ENCODE results near the gene S1PR3.

The S1PR3 gene

GRCh38 chr9:89008744-89009545, 17.7 kb downstream of the S1PR3 start:
- no peak for DNase-seq (ENCODE audit: low read depth, low spot score)
- POLR2A ChIA-PET: no interaction called here
- no peak overlapping the region for H3K4me3 ChIP-seq (ENCODE audit: low read depth, low read length)
- CTCF ChIA-PET: interaction anchor here (0.8 to 2.6 kb wide), 3 partner anchors 8 to 416 kb away, joined by 3 to 13 read pairs (median 7); no protein-coding TSS in a partner anchor
- no peak for TF ChIP-seq CTCF (IDR thresholded peaks at IDR 0.05; ENCODE audit: insufficient read depth, low read length, missing control alignments)

GRCh38 chr9:89009546-89009840, 18.2 kb downstream of the S1PR3 start:
- POLR2A ChIA-PET: no interaction called here
- no peak for TF ChIP-seq CTCF (IDR thresholded peaks at IDR 0.05; ENCODE audit: insufficient read depth, low read length, missing control alignments)
- CTCF ChIA-PET: interaction anchor here (1.4 to 2.6 kb wide), 3 partner anchors 9 to 416 kb away, joined by 4 to 13 read pairs (median 7); no protein-coding TSS in a partner anchor
- no peak for DNase-seq (ENCODE audit: low read depth, low spot score)
- no peak overlapping the region for H3K4me3 ChIP-seq (ENCODE audit: low read depth, low read length)

- TF ChIP-seq CTCF (IDR thresholded peaks at IDR 0.05; ENCODE audit: insufficient read depth, low read length, missing control alignments): no peak
- DNase-seq (ENCODE audit: low read depth, low spot score): no peak
- no peak overlapping the region for H3K4me3 ChIP-seq (ENCODE audit: low read depth, low read length)
- POLR2A ChIA-PET: no interaction called here
- CTCF ChIA-PET: interaction anchor here (1.4 to 2.4 kb wide), 3 partner anchors 9 to 269 kb away, joined by 4 to 13 read pairs (median 6); no protein-coding TSS in a partner anchor
Measured at GRCh38 chr9:89010056-89010455, 18.8 kb downstream of the S1PR3 start.

- H3K4me3 ChIP-seq (ENCODE audit: low read depth, low read length): no peak overlapping the region
- ChIA-PET POLR2A (no interaction called here), CTCF (interaction anchor here (0.7 to 2.4 kb wide), 4 partner anchors 10 to 268 kb away, joined by 3 to 13 read pairs (median 5); no protein-coding TSS in a partner anchor)
- no peak for TF ChIP-seq CTCF (IDR thresholded peaks at IDR 0.05; ENCODE audit: insufficient read depth, low read length, missing control alignments)
- no peak for DNase-seq (ENCODE audit: low read depth, low spot score)
Measured at GRCh38 chr9:89010526-89011111, 19.4 kb downstream of the S1PR3 start.

GRCh38 chr9:89011683-89012082, 20.4 kb downstream of the S1PR3 start:
- ChIA-PET CTCF (interaction anchor here (0.6 to 2.4 kb wide), 4 partner anchors 11 to 538 kb away, joined by 3 to 13 read pairs (median 3); no protein-coding TSS in a partner anchor), POLR2A (no interaction called here)
- DNase-seq (ENCODE audit: low read depth, low spot score): no peak
- no peak for TF ChIP-seq CTCF (IDR thresholded peaks at IDR 0.05; ENCODE audit: insufficient read depth, low read length, missing control alignments)
- H3K4me3 ChIP-seq (ENCODE audit: low read depth, low read length): no peak overlapping the region

- ChIA-PET POLR2A (no interaction called here), CTCF (interaction anchor here (0.7 to 1.1 kb wide), 2 partner anchors 12 to 289 kb away, joined by 3 read pairs; no protein-coding TSS in a partner anchor)
- no peak overlapping the region for H3K4me3 ChIP-seq (ENCODE audit: low read depth, low read length)
- no peak for TF ChIP-seq CTCF (IDR thresholded peaks at IDR 0.05; ENCODE audit: insufficient read depth, low read length, missing control alignments)
- no peak for DNase-seq (ENCODE audit: low read depth, low spot score)
Measured at GRCh38 chr9:89012294-89013042, 21.2 kb downstream of the S1PR3 start.

Measured in AG04449 (cell line).